PC-3 (cell line): ENCODE data around the gene SPINK4.

Experiments used
- CTCF ChIP-seq: fragments of 300-600 bp; sonication (generic); conservative IDR thresholded peaks from 2 replicates; pipeline ENCODE4 v1.5.1; 2017; ENCODE audit warnings: antibody characterized with exemption, low read depth, mild to moderate bottlenecking, low read length
- EZH2 ChIP-seq: fragments of 300-600 bp; sonication (generic); IDR thresholded peaks from one replicate; pipeline ENCODE4 v1.6.1; 2017; ENCODE audit warnings: antibody characterized with exemption, mild to moderate bottlenecking, low read length; ENCODE audit not compliant: unreplicated experiment
- EZH2phosphoT487 ChIP-seq: fragments of 300-600 bp; sonication (generic); IDR thresholded peaks from 2 replicates; pipeline ENCODE4 v1.6.1; 2018; ENCODE audit warnings: mild to moderate bottlenecking, antibody characterized with exemption, low read length, borderline replicate concordance

- TF ChIP-seq EZH2 = no peak
- no peak for TF ChIP-seq CTCF
- TF ChIP-seq EZH2phosphoT487 = no peak
Observed at GRCh38 chr9:33241298-33241697, 1.3 kb downstream of the SPINK4 start.
